ENCODE results near the gene SEPTIN6.

GRCh38 chrX:119672426-119672825 lies 20.5 kb downstream of the SEPTIN6 start:
- TF ChIP-seq ZKSCAN5 (CRISPR knock-in tag; IDR thresholded peaks at IDR 0.05) (no peak), MAZ (IDR thresholded peaks at IDR 0.05; ENCODE audit: borderline replicate concordance, low read depth, low read length) (no peak), MAZ (CRISPR knock-in tag; IDR thresholded peaks at IDR 0.05; ENCODE audit: low read depth) (no peak), KDM1A (CRISPR knock-in tag; IDR thresholded peaks at IDR 0.05) (no peak), LBX2 (CRISPR knock-in tag; IDR thresholded peaks at IDR 0.05; ENCODE audit: borderline replicate concordance) (no peak), ASH2L (IDR thresholded peaks at IDR 0.05; ENCODE audit: insufficient read length, low read depth, low read length) (no peak), TAF15 (IDR thresholded peaks at IDR 0.05; ENCODE audit: low read depth, low read length, poor library complexity, severe bottlenecking) (no peak), ZSCAN29 (CRISPR knock-in tag; conservative IDR thresholded peaks at IDR 0.05) (no peak), ZNF350 (CRISPR knock-in tag; IDR thresholded peaks at IDR 0.05; ENCODE audit: borderline replicate concordance, low read depth) (no peak)
- TF ChIP-seq, protein P1, sequence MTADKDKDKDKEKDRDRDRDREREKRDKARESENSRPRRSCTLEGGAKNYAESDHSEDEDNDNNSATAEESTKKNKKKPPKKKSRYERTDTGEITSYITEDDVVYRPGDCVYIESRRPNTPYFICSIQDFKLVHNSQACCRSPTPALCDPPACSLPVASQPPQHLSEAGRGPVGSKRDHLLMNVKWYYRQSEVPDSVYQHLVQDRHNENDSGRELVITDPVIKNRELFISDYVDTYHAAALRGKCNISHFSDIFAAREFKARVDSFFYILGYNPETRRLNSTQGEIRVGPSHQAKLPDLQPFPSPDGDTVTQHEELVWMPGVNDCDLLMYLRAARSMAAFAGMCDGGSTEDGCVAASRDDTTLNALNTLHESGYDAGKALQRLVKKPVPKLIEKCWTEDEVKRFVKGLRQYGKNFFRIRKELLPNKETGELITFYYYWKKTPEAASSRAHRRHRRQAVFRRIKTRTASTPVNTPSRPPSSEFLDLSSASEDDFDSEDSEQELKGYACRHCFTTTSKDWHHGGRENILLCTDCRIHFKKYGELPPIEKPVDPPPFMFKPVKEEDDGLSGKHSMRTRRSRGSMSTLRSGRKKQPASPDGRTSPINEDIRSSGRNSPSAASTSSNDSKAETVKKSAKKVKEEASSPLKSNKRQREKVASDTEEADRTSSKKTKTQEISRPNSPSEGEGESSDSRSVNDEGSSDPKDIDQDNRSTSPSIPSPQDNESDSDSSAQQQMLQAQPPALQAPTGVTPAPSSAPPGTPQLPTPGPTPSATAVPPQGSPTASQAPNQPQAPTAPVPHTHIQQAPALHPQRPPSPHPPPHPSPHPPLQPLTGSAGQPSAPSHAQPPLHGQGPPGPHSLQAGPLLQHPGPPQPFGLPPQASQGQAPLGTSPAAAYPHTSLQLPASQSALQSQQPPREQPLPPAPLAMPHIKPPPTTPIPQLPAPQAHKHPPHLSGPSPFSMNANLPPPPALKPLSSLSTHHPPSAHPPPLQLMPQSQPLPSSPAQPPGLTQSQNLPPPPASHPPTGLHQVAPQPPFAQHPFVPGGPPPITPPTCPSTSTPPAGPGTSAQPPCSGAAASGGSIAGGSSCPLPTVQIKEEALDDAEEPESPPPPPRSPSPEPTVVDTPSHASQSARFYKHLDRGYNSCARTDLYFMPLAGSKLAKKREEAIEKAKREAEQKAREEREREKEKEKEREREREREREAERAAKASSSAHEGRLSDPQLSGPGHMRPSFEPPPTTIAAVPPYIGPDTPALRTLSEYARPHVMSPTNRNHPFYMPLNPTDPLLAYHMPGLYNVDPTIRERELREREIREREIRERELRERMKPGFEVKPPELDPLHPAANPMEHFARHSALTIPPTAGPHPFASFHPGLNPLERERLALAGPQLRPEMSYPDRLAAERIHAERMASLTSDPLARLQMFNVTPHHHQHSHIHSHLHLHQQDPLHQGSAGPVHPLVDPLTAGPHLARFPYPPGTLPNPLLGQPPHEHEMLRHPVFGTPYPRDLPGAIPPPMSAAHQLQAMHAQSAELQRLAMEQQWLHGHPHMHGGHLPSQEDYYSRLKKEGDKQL (CRISPR knock-in tag; IDR thresholded peaks at IDR 0.05; ENCODE audit: low read depth): no peak
- TF ChIP-seq, protein P2, sequence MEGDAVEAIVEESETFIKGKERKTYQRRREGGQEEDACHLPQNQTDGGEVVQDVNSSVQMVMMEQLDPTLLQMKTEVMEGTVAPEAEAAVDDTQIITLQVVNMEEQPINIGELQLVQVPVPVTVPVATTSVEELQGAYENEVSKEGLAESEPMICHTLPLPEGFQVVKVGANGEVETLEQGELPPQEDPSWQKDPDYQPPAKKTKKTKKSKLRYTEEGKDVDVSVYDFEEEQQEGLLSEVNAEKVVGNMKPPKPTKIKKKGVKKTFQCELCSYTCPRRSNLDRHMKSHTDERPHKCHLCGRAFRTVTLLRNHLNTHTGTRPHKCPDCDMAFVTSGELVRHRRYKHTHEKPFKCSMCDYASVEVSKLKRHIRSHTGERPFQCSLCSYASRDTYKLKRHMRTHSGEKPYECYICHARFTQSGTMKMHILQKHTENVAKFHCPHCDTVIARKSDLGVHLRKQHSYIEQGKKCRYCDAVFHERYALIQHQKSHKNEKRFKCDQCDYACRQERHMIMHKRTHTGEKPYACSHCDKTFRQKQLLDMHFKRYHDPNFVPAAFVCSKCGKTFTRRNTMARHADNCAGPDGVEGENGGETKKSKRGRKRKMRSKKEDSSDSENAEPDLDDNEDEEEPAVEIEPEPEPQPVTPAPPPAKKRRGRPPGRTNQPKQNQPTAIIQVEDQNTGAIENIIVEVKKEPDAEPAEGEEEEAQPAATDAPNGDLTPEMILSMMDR (CRISPR knock-in tag; IDR thresholded peaks at IDR 0.05): no peak

All from HepG2 (cell line).